H9 (cell line): ENCODE measurements around the gene MICB. TPM values are rescaled to one million over a fixed set of nuclear protein-coding genes. Genes with fewer than 3 reads are reported as not detected.
"Not testable (repeated sequence)": the region's sequence is repeated elsewhere in the genome, so short reads cannot be mapped to it uniquely, and the experiment has no call there.

Experiments used
- DNase-seq: peaks from one replicate; pipeline ENCODE4 v3.0.0-alpha.2; 2017
- H2AFZ ChIP-seq: one replicate; pipeline ENCODE4 v1.6.1; 2013; ENCODE audit warnings: mild to moderate bottlenecking, low read length, control low read depth, moderate library complexity
- H2AK5ac ChIP-seq: 2 replicates; pipeline ENCODE4 v1.6.1; 2013; ENCODE audit warnings: low read length, control low read depth, mixed read lengths; ENCODE audit not compliant: insufficient read length
- H2BK120ac ChIP-seq: one replicate; pipeline ENCODE4 v1.6.1; 2013; ENCODE audit warnings: low read depth, mild to moderate bottlenecking, low read length, control low read depth, inconsistent platforms; ENCODE audit not compliant: poor library complexity, severe bottlenecking
- H2BK12ac ChIP-seq: 2 replicates; pipeline ENCODE4 v1.6.1; 2013; ENCODE audit warnings: low read length, control low read depth, mixed read lengths, low read depth; ENCODE audit not compliant: insufficient read length
- H2BK15ac ChIP-seq: 2 replicates; pipeline ENCODE4 v1.6.1; 2013; ENCODE audit warnings: low read depth, low read length, control low read depth
- H2BK20ac ChIP-seq: one replicate; pipeline ENCODE4 v1.6.1; 2013; ENCODE audit warnings: low read depth, mild to moderate bottlenecking, low read length, control low read depth, inconsistent platforms; ENCODE audit not compliant: poor library complexity, severe bottlenecking
- H2BK5ac ChIP-seq: 2 replicates; pipeline ENCODE4 v1.6.1; 2013; ENCODE audit warnings: low read length, control low read depth, mixed read lengths; ENCODE audit not compliant: insufficient read length
- H3K14ac ChIP-seq: 2 replicates; pipeline ENCODE4 v1.6.1; 2013; ENCODE audit warnings: low read length, control low read depth; ENCODE audit not compliant: insufficient read depth
- H3K18ac ChIP-seq: 2 replicates; pipeline ENCODE4 v1.6.1; 2013; ENCODE audit warnings: low read depth, mild to moderate bottlenecking, mixed read lengths, low read length, control low read depth; ENCODE audit not compliant: insufficient read length
- H3K23ac ChIP-seq: 2 replicates; pipeline ENCODE4 v1.6.1; 2013; ENCODE audit warnings: low read length, control low read depth, mixed read lengths, low read depth; ENCODE audit not compliant: insufficient read length
- H3K23me2 ChIP-seq: 2 replicates; pipeline ENCODE4 v1.6.1; 2013; ENCODE audit warnings: low read depth, mild to moderate bottlenecking, mixed read lengths, low read length, control low read depth; ENCODE audit not compliant: insufficient read length, poor library complexity, severe bottlenecking
- H3K27ac ChIP-seq: 2 replicates; pipeline ENCODE4 v1.5.1; 2013; ENCODE audit warnings: low read length, control low read depth, mixed read lengths, low read depth; ENCODE audit not compliant: insufficient read length
- H3K27me3 ChIP-seq: 2 replicates; pipeline ENCODE4 v1.6.1; 2013; ENCODE audit warnings: low read length, control low read depth, inconsistent platforms; ENCODE audit not compliant: insufficient read depth
- H3K4ac ChIP-seq: 2 replicates; pipeline ENCODE4 v1.6.1; 2013; ENCODE audit warnings: low read depth, mild to moderate bottlenecking, control low read depth, inconsistent platforms, low read length, moderate library complexity
- H3K4me1 ChIP-seq: 2 replicates; pipeline ENCODE4 v1.6.1; 2013; ENCODE audit warnings: low read length, control low read depth, inconsistent platforms; ENCODE audit not compliant: insufficient read depth
- H3K4me2 ChIP-seq: 2 replicates; pipeline ENCODE4 v1.6.1; 2013; ENCODE audit warnings: low read length, control low read depth, mixed read lengths; ENCODE audit not compliant: insufficient read length, insufficient read depth
- H3K56ac ChIP-seq: 2 replicates; pipeline ENCODE4 v1.6.1; 2013; ENCODE audit warnings: low read depth, mild to moderate bottlenecking, mixed read lengths, low read length, control low read depth; ENCODE audit not compliant: insufficient read length
- H3K79me1 ChIP-seq: 2 replicates; pipeline ENCODE4 v1.6.1; 2013; ENCODE audit warnings: low read depth, mild to moderate bottlenecking, moderate library complexity, low read length, control low read depth, inconsistent platforms; ENCODE audit not compliant: insufficient read depth, poor library complexity, severe bottlenecking
- H3K79me2 ChIP-seq: 2 replicates; pipeline ENCODE4 v1.6.1; 2013; ENCODE audit warnings: low read length, control low read depth, inconsistent platforms; ENCODE audit not compliant: insufficient read depth
- H3K9ac ChIP-seq: 2 replicates; pipeline ENCODE4 v1.6.1; 2013; ENCODE audit warnings: low read length, control low read depth, mixed read lengths; ENCODE audit not compliant: insufficient read length; ENCODE audit errors: extremely low read depth
- H3K9me3 ChIP-seq: one replicate; pipeline ENCODE4 v1.6.1; 2013; ENCODE audit warnings: low read depth, low read length, inconsistent platforms; ENCODE audit not compliant: control insufficient read depth
- H3T11ph ChIP-seq: one replicate; pipeline ENCODE4 v1.6.1; 2013; ENCODE audit warnings: mild to moderate bottlenecking, low read length, control low read depth, inconsistent platforms
- H4K20me1 ChIP-seq: one replicate; pipeline ENCODE4 v1.6.1; 2013; ENCODE audit not compliant: control insufficient read depth, insufficient read length, insufficient read depth
- H4K5ac ChIP-seq: 2 replicates; pipeline ENCODE4 v1.6.1; 2013; ENCODE audit warnings: low read depth, mild to moderate bottlenecking, mixed read lengths, low read length, control low read depth; ENCODE audit not compliant: insufficient read length
- H4K8ac ChIP-seq: replicated peaks from 2 replicates; pipeline ENCODE4 v1.6.1; 2013; ENCODE audit warnings: low read length, control low read depth, mixed read lengths, low read depth; ENCODE audit not compliant: insufficient read length
- H4K91ac ChIP-seq: 2 replicates; pipeline ENCODE4 v1.6.1; 2013; ENCODE audit warnings: low read depth, mild to moderate bottlenecking, moderate library complexity, mixed read lengths, low read length, control low read depth; ENCODE audit not compliant: insufficient read length
- H3K27ac Mint-ChIP-seq, 3 experiments: 2 replicates in 2 of 3; 3 replicates in 1 of 3; pipeline ENCODE4 v1.8.0; 2020 to 2021; ENCODE audit warnings: mixed read lengths in 3 of 3, mild to moderate bottlenecking in 1 of 3, moderate library complexity in 1 of 3
- H3K27me3 Mint-ChIP-seq: 2 replicates; pipeline ENCODE4 v1.8.0; 2021; ENCODE audit warnings: low read depth, mild to moderate bottlenecking, moderate library complexity, mixed read lengths
- H3K36me3 Mint-ChIP-seq, 3 experiments: 2 replicates in 2 of 3; 3 replicates in 1 of 3; pipeline ENCODE4 v1.8.0; 2020 to 2021; ENCODE audit warnings: low read depth in 3 of 3, mixed read lengths in 3 of 3; ENCODE audit not compliant: insufficient read depth in 1 of 3
- H3K4me1 Mint-ChIP-seq, 2 experiments: 2 replicates each; pipeline ENCODE4 v1.8.0; 2020; ENCODE audit warnings: mixed read lengths in 2 of 2
- H3K4me3 Mint-ChIP-seq, 2 experiments: 2 replicates in 1 of 2; 3 replicates in 1 of 2; pipeline ENCODE4 v1.8.0; 2020 to 2021; ENCODE audit warnings: mild to moderate bottlenecking in 2 of 2, mixed read lengths in 2 of 2, moderate library complexity in 1 of 2
- H3K9me3 Mint-ChIP-seq, 2 experiments: 2 replicates in 1 of 2; 3 replicates in 1 of 2; pipeline ENCODE4 v1.8.0; 2020; ENCODE audit warnings: mild to moderate bottlenecking in 2 of 2, mixed read lengths in 2 of 2, moderate library complexity in 1 of 2
- WGBS: extraction: QIAGEN DNeasy Blood & Tissue Kit; methylation state at CpG from one replicate; pipeline ENCODE4 v1.1.7; 2013; ENCODE audit warnings: missing lambda C conversion rate, low lambda C conversion rate, mixed read lengths; ENCODE audit not compliant: insufficient read length; ENCODE audit errors: extremely low coverage; 5-methylcytosine and 5-hydroxymethylcytosine counted together
- total RNA-seq: library from RNA; stranded (reverse); gene quantifications from 2 replicates; pipeline ENCODE4 v1.2.1, GENCODE V29; 2021
- TF ChIP-seq, protein P1 (sequence below): fragments of 200-600 bp; sonication (generic); conservative IDR thresholded peaks from 3 replicates; pipeline ENCODE4 v1.8.0; 2021; ENCODE audit warnings: antibody characterized with exemption, mild to moderate bottlenecking

Gene MICB
- total RNA-seq, 1 experiment from 2014 or later = 6.2 TPM

DNA sequence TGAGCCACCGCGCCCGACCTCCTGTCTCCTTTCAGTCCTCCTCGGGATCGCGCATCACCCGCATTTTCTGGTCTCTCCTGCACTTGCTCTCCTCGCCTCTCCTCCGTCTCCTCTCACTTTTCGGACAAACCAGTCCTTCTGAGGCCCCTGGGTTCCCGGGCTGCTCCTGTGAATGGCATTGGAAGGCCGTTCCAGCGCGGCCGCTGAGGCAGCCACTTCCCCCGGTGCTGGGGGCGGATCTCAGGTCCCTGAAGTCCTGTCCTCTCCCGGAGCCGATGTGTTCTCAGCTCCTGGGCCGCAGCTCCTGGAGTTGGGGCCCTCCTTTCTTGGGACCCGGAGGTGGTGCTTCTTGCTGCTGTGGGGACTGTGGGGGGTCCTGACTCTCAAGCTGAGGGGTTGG is 803 bp downstream of the MICB start:
- Histone ChIP-seq H4K91ac (no peak overlapping the region), H3K14ac (no peak overlapping the region; the same call in 1 of the 2 replicates), H2BK120ac (no peak overlapping the region), H2BK12ac (no peak overlapping the region), H3T11ph (no peak overlapping the region), H3K27ac (no peak overlapping the region), H3K4me1 (peaks cover 3% of the 10 kb centered on the region; the same call in 1 of the 2 replicates), H2BK5ac (no peak overlapping the region), H3K9ac (peak overlapping the region; percentile 20), H3K79me2 (no peaks in the 10 kb centered on the region; the same call in 1 of the 2 replicates), H3K23me2 (peaks cover 15% of the 10 kb centered on the region), H3K4me2 (peak overlapping the region; percentile 63), H3K18ac (no peak overlapping the region), H3K56ac (no peak overlapping the region), H3K79me1 (peaks cover 3% of the 10 kb centered on the region), H3K27me3 (no peaks in the 10 kb centered on the region; the same call in 1 of the 2 replicates), H4K20me1 (no peaks in the 10 kb centered on the region), H3K23ac (no peak overlapping the region), H2AK5ac (no peak overlapping the region), H4K8ac (no peak overlapping the region), H2AFZ (no peak overlapping the region), H2BK15ac (no peak overlapping the region), H3K4ac (no peak overlapping the region), H4K5ac (no peak overlapping the region), H2BK20ac (no peak overlapping the region), H3K9me3 (no peaks in the 10 kb centered on the region)
- peaks cover 38% of the 10 kb centered on the region in 2 experiments for H3K4me1 Mint-ChIP-seq
- H3K36me3 Mint-ChIP-seq = peaks cover 0 to 5% (median 0%) of the 10 kb centered on the region in 3 experiments; a peak in 3 of 7 replicates
- H3K9me3 Mint-ChIP-seq = no peaks in the 10 kb centered on the region; a peak in 2 of 5 replicates
- peak overlapping the region; percentile 82 to 95 for H3K4me3 Mint-ChIP-seq
- peak overlapping the region in 1 of 3 experiments; percentile 35; a peak in 2 of 7 replicates for H3K27ac Mint-ChIP-seq
- TF ChIP-seq, protein P1, sequence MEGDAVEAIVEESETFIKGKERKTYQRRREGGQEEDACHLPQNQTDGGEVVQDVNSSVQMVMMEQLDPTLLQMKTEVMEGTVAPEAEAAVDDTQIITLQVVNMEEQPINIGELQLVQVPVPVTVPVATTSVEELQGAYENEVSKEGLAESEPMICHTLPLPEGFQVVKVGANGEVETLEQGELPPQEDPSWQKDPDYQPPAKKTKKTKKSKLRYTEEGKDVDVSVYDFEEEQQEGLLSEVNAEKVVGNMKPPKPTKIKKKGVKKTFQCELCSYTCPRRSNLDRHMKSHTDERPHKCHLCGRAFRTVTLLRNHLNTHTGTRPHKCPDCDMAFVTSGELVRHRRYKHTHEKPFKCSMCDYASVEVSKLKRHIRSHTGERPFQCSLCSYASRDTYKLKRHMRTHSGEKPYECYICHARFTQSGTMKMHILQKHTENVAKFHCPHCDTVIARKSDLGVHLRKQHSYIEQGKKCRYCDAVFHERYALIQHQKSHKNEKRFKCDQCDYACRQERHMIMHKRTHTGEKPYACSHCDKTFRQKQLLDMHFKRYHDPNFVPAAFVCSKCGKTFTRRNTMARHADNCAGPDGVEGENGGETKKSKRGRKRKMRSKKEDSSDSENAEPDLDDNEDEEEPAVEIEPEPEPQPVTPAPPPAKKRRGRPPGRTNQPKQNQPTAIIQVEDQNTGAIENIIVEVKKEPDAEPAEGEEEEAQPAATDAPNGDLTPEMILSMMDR = no peak
- no CpG with 5 or more reads among the region's 21 CpGs for WGBS
- no peak for DNase-seq
- H3K27me3 Mint-ChIP-seq = peaks cover 49% of the 10 kb centered on the region

- not testable (repeated sequence) for H3K14ac ChIP-seq, H3K79me1 ChIP-seq, H2AFZ ChIP-seq, DNase-seq, H3K23me2 ChIP-seq, H4K91ac ChIP-seq, H3K9me3 ChIP-seq, H2BK5ac ChIP-seq, H3K79me2 ChIP-seq, H2BK12ac ChIP-seq, H3K9me3 Mint-ChIP-seq, H2BK120ac ChIP-seq, H3T11ph ChIP-seq, H3K4ac ChIP-seq, H4K20me1 ChIP-seq, H3K4me1 ChIP-seq, H3K9ac ChIP-seq, H2AK5ac ChIP-seq, H3K56ac ChIP-seq, H3K27ac Mint-ChIP-seq, H4K5ac ChIP-seq, H3K36me3 Mint-ChIP-seq, H3K18ac ChIP-seq, H3K23ac ChIP-seq, H2BK15ac ChIP-seq, H3K27me3 ChIP-seq, H3K27ac ChIP-seq, H4K8ac ChIP-seq, H2BK20ac ChIP-seq
- WGBS = no CpG with 5 or more reads among the region's 2 CpGs
- peaks cover 37 to 38% of the 10 kb centered on the region in 2 experiments for H3K4me1 Mint-ChIP-seq
- peak overlapping the region; percentile 63 for H3K4me2 ChIP-seq
- peak overlapping the region; percentile 82 to 95 for H3K4me3 Mint-ChIP-seq
- peaks cover 43% of the 10 kb centered on the region for H3K27me3 Mint-ChIP-seq
Measured at GRCh38 chr6:31499648-31500047, 1.7 kb downstream of the MICB start.
